Activated naive CD4-positive, alpha-beta T cell treated with anti-CD3 and anti-CD28 coated beads, Interleukin-2, amount 10 ng/mL, durations not matched to agents 7 days and 5 days (primary cell): ENCODE results near the gene SGTB.
"Not testable (repeated sequence)": the region's sequence is repeated elsewhere in the genome, so short reads cannot be mapped to it uniquely, and the experiment has no call there.

Experiments used
- CTCF ChIA-PET: fragments of 350-600 bp; sonication (Branson Sonifier 250); formaldehyde crosslinking; loops from one replicate; lab custom pipeline; 2021; ENCODE audit warnings: antibody characterized with exemption; lab: Charles Lee
- DNase-seq: peaks from one replicate; pipeline ENCODE4 v3.0.0-alpha.2; 2020
- H3K27ac Mint-ChIP-seq: one replicate; pipeline ENCODE4 v1.8.0; 2021; ENCODE audit warnings: mild to moderate bottlenecking, moderate library complexity, mixed read lengths
- H3K27me3 Mint-ChIP-seq: one replicate; pipeline ENCODE4 v1.8.0; 2021; ENCODE audit warnings: mild to moderate bottlenecking, mixed read lengths
- H3K36me3 Mint-ChIP-seq: one replicate; pipeline ENCODE4 v1.8.0; 2021; ENCODE audit warnings: mixed read lengths
- H3K4me1 Mint-ChIP-seq: one replicate; pipeline ENCODE4 v1.8.0; 2021; ENCODE audit warnings: mixed read lengths
- H3K4me3 Mint-ChIP-seq: one replicate; pipeline ENCODE4 v1.8.0; 2021; ENCODE audit warnings: mild to moderate bottlenecking, moderate library complexity, mixed read lengths
- H3K9me3 Mint-ChIP-seq: one replicate; pipeline ENCODE4 v1.8.0; 2021; ENCODE audit warnings: mixed read lengths

The SGTB gene

GRCh38 chr5:65721050-65721719, 724 bp downstream of the SGTB start:
- Mint-ChIP-seq H3K9me3 (no peaks in the 10 kb centered on the region), H3K27me3 (no peaks in the 10 kb centered on the region), H3K4me1 (peaks cover 41% of the 10 kb centered on the region), H3K4me3 (peak overlapping the region; percentile 92), H3K36me3 (peaks cover 9% of the 10 kb centered on the region), H3K27ac (peak overlapping the region; percentile 89)
- CTCF ChIA-PET, result interaction anchor here (0.8 to 1.2 kb wide), 2 partner anchors 10 to 97 kb away, joined by 3 to 4 read pairs; partner anchors contain the start of gene TRIM23
- DNase-seq, result peak; percentile 40

GRCh38 chr5:65718576-65719310, 3.2 kb downstream of the SGTB start:
- Mint-ChIP-seq H3K4me3 (peak overlapping the region; percentile 92), H3K4me1 (peaks cover 35% of the 10 kb centered on the region), H3K27me3 (no peaks in the 10 kb centered on the region), H3K36me3 (peaks cover 17% of the 10 kb centered on the region), H3K9me3 (no peaks in the 10 kb centered on the region), H3K27ac (peak overlapping the region; percentile 89)
- no peak for DNase-seq
- CTCF ChIA-PET, result interaction anchor here (0.6 kb wide), 1 partner anchor 166 kb away, joined by 4 read pairs; no protein-coding TSS in a partner anchor

DNA sequence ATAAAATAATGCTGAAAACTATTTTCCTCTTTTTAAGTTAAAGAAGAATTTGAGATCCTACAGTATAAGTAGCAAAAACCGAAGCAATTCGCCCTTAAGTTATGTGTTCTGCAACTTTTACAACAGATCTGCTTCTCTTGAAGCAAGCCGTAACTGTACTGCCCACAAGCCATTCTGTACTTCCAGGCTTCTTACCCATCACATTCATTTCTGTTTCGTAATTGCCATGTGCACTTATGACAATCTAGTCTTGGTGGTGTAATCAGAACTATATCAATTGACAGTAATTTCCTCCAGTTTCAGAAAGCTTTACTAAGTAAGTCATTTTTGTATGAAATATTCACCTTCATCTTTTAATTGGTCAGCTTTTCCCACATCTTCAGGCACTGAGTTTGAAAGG, 13.8 kb downstream of the SGTB start:
- Mint-ChIP-seq H3K9me3 (no peaks in the 10 kb centered on the region), H3K4me1 (peaks cover under 1% of the 10 kb centered on the region)
- CTCF ChIA-PET, result no interaction called here

GRCh38 chr5:65707663-65708062, 14.2 kb downstream of the SGTB start:
- H3K27ac Mint-ChIP-seq, result no peak overlapping the region
- no peak for DNase-seq
- H3K36me3 Mint-ChIP-seq, result peaks cover 30% of the 10 kb centered on the region
- CTCF ChIA-PET, result no interaction called here
- no peaks in the 10 kb centered on the region for H3K9me3 Mint-ChIP-seq
- no peak overlapping the region for H3K4me3 Mint-ChIP-seq
- H3K4me1 Mint-ChIP-seq, result no peaks in the 10 kb centered on the region
- no peaks in the 10 kb centered on the region for H3K27me3 Mint-ChIP-seq

More for the DNA sequence above, 13.8 kb downstream of the SGTB start:
- H3K36me3 Mint-ChIP-seq, result peaks cover 26% of the 10 kb centered on the region
- DNase-seq, result no peak
- H3K27me3 Mint-ChIP-seq, result no peaks in the 10 kb centered on the region
- no peak overlapping the region for H3K4me3 Mint-ChIP-seq
- no peak overlapping the region for H3K27ac Mint-ChIP-seq

DNA sequence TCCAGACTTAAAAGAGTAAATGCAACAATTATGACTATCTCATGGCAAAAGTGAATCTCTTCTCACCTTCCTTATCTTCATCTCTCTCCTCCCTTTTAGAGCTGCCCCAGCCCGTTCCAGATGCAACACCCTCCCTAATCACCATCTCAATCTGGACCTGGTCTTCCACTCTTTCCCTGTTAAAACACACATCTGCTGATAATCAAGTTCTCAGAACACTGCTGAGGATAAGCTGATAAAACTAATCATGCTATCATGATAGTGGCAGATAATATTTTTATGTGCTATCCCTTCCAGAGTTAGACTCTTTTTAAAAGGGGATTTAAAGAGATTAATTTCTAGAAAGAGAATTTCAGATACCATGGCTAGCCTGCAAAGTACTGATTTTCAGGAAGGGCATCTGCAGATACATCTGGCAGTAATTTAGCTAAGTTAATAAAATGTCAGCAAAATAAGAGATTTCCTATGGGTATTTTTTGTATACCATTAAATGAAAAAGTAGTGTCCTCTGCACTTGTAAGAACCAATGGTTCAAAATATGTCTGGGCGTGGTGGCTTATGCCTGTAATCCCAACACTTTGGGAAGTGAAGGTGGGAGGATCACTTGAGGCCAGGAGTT, 17.2 kb downstream of the SGTB start:
- CTCF ChIA-PET, result no interaction called here
- Mint-ChIP-seq H3K9me3 (no peaks in the 10 kb centered on the region), H3K27ac (no peak overlapping the region), H3K27me3 (no peaks in the 10 kb centered on the region), H3K4me1 (no peaks in the 10 kb centered on the region), H3K36me3 (peaks cover 24% of the 10 kb centered on the region), H3K4me3 (no peak overlapping the region)
- DNase-seq, result no peak

GRCh38 chr5:65702036-65702435, 19.9 kb downstream of the SGTB start:
- CTCF ChIA-PET, result no interaction called here
- no peak for DNase-seq
- H3K9me3 Mint-ChIP-seq, result no peaks in the 10 kb centered on the region
- H3K27me3 Mint-ChIP-seq, result no peaks in the 10 kb centered on the region
- H3K4me1 Mint-ChIP-seq, result no peaks in the 10 kb centered on the region
- no peak overlapping the region for H3K4me3 Mint-ChIP-seq
- peaks cover 37% of the 10 kb centered on the region for H3K36me3 Mint-ChIP-seq
- H3K27ac Mint-ChIP-seq, result no peak overlapping the region

DNA sequence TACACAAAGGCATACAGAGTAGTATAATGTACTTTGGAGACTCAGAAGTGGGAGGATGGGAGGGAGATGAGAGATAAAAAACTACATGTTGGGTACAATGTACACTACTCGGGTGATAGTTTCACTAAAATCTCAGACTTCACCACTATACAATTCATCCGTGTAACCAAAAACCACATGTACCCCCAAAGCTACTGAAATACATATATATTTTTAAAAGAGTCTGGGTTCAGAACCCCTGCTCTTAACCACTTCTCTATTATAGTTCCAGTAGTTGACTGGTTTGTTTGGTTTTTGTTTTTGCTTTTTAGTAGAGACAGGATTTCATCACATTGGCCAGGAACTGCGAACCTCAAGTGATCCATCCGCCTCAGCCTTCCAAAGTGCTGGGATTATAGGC, 22.6 kb downstream of the SGTB start:
- Mint-ChIP-seq H3K4me3 (no peak overlapping the region), H3K9me3 (no peaks in the 10 kb centered on the region), H3K36me3 (peaks cover 34% of the 10 kb centered on the region), H3K27me3 (no peaks in the 10 kb centered on the region), H3K27ac (no peak overlapping the region), H3K4me1 (no peaks in the 10 kb centered on the region)
- CTCF ChIA-PET, result no interaction called here
- no peak for DNase-seq

GRCh38 chr5:65696892-65697291, 25.0 kb downstream of the SGTB start:
- no peaks in the 10 kb centered on the region for H3K9me3 Mint-ChIP-seq
- DNase-seq, result no peak
- no peak overlapping the region for H3K27ac Mint-ChIP-seq
- no peak overlapping the region for H3K4me3 Mint-ChIP-seq
- no peaks in the 10 kb centered on the region for H3K27me3 Mint-ChIP-seq
- H3K4me1 Mint-ChIP-seq, result no peaks in the 10 kb centered on the region
- CTCF ChIA-PET, result no interaction called here
- peaks cover 24% of the 10 kb centered on the region for H3K36me3 Mint-ChIP-seq

- no peaks in the 10 kb centered on the region for H3K9me3 Mint-ChIP-seq
- CTCF ChIA-PET, result no interaction called here
- no peak overlapping the region for H3K27ac Mint-ChIP-seq
- no peaks in the 10 kb centered on the region for H3K27me3 Mint-ChIP-seq
- H3K36me3 Mint-ChIP-seq, result peaks cover 26% of the 10 kb centered on the region
- no peak for DNase-seq
- H3K4me3 Mint-ChIP-seq, result no peak overlapping the region
- H3K4me1 Mint-ChIP-seq, result no peaks in the 10 kb centered on the region
Measured at GRCh38 chr5:65695896-65696295, 26.0 kb downstream of the SGTB start.

DNA sequence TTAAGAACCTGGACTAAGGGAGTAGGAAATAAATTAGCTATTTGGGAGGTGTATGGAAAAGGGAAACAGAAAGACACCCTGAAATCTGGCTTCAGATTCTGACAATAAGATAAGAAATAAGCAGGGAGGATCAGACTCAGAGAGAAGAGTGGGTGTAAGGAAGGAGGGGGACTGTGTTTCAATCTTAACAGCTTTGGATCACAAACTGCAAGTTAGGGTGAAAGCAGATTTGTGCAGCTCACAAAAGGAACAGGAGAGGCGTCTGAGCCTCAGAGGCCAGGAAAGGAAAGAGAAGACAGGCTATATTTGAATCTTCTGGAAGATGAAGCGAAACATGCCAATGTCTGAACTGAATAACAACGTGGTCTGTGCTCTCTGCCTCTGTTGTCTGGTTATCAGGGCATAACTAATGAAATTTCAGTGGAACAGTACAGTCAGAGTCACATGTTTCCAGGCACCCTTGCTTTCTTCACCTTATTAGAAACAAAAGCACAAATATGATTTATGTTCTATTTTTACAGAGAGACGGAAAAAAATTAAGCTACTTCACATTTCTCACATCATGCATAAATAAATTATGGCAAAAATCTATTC, 26.6 kb downstream of the SGTB start:
- no peak overlapping the region for H3K4me3 Mint-ChIP-seq
- no peaks in the 10 kb centered on the region for H3K4me1 Mint-ChIP-seq
- no peaks in the 10 kb centered on the region for H3K27me3 Mint-ChIP-seq
- CTCF ChIA-PET, result no interaction called here
- no peaks in the 10 kb centered on the region for H3K9me3 Mint-ChIP-seq
- H3K36me3 Mint-ChIP-seq, result peaks cover 29% of the 10 kb centered on the region
- no peak overlapping the region for H3K27ac Mint-ChIP-seq
- DNase-seq, result no peak

GRCh38 chr5:65693121-65693520, 28.8 kb downstream of the SGTB start:
- Mint-ChIP-seq H3K4me1 (no peaks in the 10 kb centered on the region), H3K4me3 (no peak overlapping the region), H3K27ac (no peak overlapping the region), H3K36me3 (peaks cover 13% of the 10 kb centered on the region), H3K9me3 (no peaks in the 10 kb centered on the region), H3K27me3 (no peaks in the 10 kb centered on the region)
- DNase-seq, result no peak
- CTCF ChIA-PET, result no interaction called here

DNA sequence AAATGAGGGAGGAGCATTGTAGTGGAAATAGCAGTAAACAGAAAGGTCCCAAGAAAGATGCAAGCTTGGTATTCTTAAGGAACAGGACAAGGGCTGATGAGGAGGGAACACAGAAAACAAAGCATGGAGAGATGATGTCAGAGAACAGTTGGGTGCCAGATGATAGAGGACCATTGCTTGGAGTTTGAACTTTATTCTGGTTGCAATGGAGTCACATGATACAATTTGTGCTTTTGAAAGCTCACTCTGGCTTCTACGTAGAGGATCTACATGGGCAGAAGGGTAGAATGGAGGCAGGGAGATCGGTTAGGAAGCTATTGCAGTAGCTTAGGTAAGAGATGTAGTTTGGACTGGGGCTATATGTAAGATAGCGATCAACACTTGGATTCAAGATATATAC, 39.8 kb downstream of the SGTB start:
- peaks cover 52% of the 10 kb centered on the region for H3K36me3 Mint-ChIP-seq

GRCh38 chr5:65676056-65676455, 45.9 kb downstream of the SGTB start:
- H3K27ac Mint-ChIP-seq, CTCF ChIA-PET, H3K27me3 Mint-ChIP-seq, DNase-seq, H3K4me3 Mint-ChIP-seq, H3K9me3 Mint-ChIP-seq, H3K4me1 Mint-ChIP-seq: not testable (repeated sequence)
- H3K36me3 Mint-ChIP-seq, result peaks cover 68% of the 10 kb centered on the region

More for the DNA sequence above, 39.8 kb downstream of the SGTB start:
- no peaks in the 10 kb centered on the region for H3K9me3 Mint-ChIP-seq
- CTCF ChIA-PET, result no interaction called here
- no peaks in the 10 kb centered on the region for H3K4me1 Mint-ChIP-seq
- DNase-seq, result no peak
- no peaks in the 10 kb centered on the region for H3K27me3 Mint-ChIP-seq
- H3K4me3 Mint-ChIP-seq, result no peak overlapping the region
- H3K27ac Mint-ChIP-seq, result no peak overlapping the region

GRCh38 chr5:65674749-65675148, 47.2 kb downstream of the SGTB start:
- H3K27ac Mint-ChIP-seq, result no peak overlapping the region
- peaks cover 4% of the 10 kb centered on the region for H3K4me1 Mint-ChIP-seq
- H3K4me3 Mint-ChIP-seq, result no peak overlapping the region
- DNase-seq, result no peak
- CTCF ChIA-PET, result no interaction called here
- H3K36me3 Mint-ChIP-seq, result peaks cover 65% of the 10 kb centered on the region
- H3K9me3 Mint-ChIP-seq, result no peaks in the 10 kb centered on the region
- H3K27me3 Mint-ChIP-seq, result no peaks in the 10 kb centered on the region
